Brain microvascular endothelial cell (primary cell): Measurements from ENCODE around the gene LACRT.
"Not testable (repeated sequence)": the region's sequence is repeated elsewhere in the genome, so short reads cannot be mapped to it uniquely, and the experiment has no call there.

Source experiments
- DNase-seq: peaks from one replicate; pipeline ENCODE4 v3.0.0-alpha.2; 2020
- H3K27ac ChIP-seq: fragments of 250-450 bp; sonication (Bioruptor Pico); 2 replicates; pipeline ENCODE4 v1.5.1; 2020; ENCODE audit warnings: mild to moderate bottlenecking, moderate library complexity
- H3K27me3 ChIP-seq: fragments of 250-450 bp; sonication (Bioruptor Pico); replicated peaks from 2 replicates; pipeline ENCODE4 v1.5.1; 2020; ENCODE audit warnings: mild to moderate bottlenecking
- H3K36me3 ChIP-seq: fragments of 250-450 bp; sonication (Bioruptor Pico); replicated peaks from 2 replicates; pipeline ENCODE4 v1.5.1; 2020; ENCODE audit warnings: mild to moderate bottlenecking
- H3K4me3 ChIP-seq: 2 replicates; pipeline ENCODE4 v1.5.1; 2011; ENCODE audit warnings: low read depth, mild to moderate bottlenecking, control low read depth, low read length, moderate library complexity
- in situ Hi-C: cut with HindIII; loops from 2 replicates; pipeline ENCODE4 v1.10.0; 2017; ENCODE audit warnings: low sequenced_read_pairs, low pct_ligation_motif_present
- TF ChIP-seq, protein P1 (sequence below): IDR thresholded peaks from 2 replicates; pipeline ENCODE4 v1.5.1; 2011; ENCODE audit warnings: low read depth, mild to moderate bottlenecking, moderate library complexity, low read length, control low read depth, inconsistent platforms; ENCODE audit errors: missing control alignments

Gene LACRT

DNA sequence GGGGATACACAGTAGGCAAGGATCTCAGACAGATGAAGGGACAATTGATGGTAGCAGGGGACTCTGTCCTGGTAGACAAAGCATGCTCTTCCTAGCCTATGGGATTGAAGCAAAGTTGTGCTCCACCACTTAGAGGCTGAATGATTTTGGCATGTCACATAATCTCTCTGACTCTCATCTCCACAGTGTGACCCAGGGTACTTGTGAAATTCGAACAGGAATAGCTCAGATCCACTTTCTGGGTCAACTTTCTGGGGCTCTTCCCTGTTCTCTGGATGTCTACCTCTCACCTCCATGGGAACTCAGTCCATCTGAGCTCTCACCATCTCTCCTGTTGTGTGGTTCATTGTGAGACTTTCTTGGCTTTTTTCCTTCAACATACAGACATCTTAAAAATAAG lies 15.1 kb upstream of the LACRT start:
- DNase-seq, result no peak
- in situ Hi-C loops, result no loop called here

DNA sequence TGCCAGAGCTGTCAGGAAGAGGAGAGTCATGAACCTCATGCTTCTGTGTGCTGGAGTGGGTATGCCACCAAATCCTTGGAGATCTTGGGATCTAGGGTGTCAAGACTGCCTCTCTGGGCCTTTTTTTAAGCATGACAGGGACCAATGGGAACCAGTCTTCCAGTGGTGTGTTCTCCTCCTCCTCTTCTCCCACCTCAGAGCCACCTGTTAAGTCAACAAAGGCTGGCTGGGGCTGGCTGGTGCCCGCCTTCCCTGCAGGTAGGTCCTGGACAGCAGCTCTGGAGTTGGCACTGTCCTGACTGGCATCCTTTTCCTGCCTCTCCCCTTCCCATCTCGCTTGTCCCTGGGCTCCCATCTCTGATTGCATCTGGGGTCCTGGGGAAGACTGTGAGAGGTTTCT lies 13.6 kb upstream of the LACRT start, which contains the start of gene DCD:
TSS of gene DCD (minus strand) at position 101 of the 400 bp plus-strand sequence. CDS start at position 39, 62 bp downstream.
- Histone ChIP-seq H3K4me3 (no peak within 1 kb of the TSS), H3K27ac (no peak within 1 kb of the TSS), H3K36me3 (no peaks in the 10 kb centered on the region), H3K27me3 (no peaks in the 10 kb centered on the region)
- DNase-seq, result no peak
- in situ Hi-C loops, result no loop called here
- TF ChIP-seq, protein P1, sequence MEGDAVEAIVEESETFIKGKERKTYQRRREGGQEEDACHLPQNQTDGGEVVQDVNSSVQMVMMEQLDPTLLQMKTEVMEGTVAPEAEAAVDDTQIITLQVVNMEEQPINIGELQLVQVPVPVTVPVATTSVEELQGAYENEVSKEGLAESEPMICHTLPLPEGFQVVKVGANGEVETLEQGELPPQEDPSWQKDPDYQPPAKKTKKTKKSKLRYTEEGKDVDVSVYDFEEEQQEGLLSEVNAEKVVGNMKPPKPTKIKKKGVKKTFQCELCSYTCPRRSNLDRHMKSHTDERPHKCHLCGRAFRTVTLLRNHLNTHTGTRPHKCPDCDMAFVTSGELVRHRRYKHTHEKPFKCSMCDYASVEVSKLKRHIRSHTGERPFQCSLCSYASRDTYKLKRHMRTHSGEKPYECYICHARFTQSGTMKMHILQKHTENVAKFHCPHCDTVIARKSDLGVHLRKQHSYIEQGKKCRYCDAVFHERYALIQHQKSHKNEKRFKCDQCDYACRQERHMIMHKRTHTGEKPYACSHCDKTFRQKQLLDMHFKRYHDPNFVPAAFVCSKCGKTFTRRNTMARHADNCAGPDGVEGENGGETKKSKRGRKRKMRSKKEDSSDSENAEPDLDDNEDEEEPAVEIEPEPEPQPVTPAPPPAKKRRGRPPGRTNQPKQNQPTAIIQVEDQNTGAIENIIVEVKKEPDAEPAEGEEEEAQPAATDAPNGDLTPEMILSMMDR, result no peak

More for the DNA sequence above, 15.1 kb upstream of the LACRT start:
- H3K36me3 ChIP-seq, result no peaks in the 10 kb centered on the region
- no peak overlapping the region for H3K4me3 ChIP-seq
- H3K27ac ChIP-seq, result no peak overlapping the region
- TF ChIP-seq, protein P1, result no peak
- no peaks in the 10 kb centered on the region for H3K27me3 ChIP-seq

DNA sequence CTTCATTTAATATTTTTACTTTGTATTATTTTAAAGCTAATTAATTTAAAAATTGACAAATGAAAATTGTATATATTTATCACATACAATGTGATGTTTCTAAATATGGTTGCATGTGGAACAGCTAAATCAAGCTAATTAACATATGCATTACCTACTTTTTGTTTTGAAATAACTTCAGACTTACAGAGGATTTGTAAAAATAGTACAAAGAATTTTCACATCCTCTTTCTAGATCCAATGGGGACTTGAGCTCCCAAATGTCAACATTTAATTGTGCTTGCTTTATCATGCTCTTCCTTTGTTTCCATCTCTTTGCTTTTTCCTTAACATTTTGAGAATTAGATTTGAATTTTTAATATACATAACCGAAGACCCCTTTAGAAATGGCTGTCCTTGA lies 6.9 kb upstream of the LACRT start:
- in situ Hi-C loops, result no loop called here
- TF ChIP-seq, protein P1, result no peak

DNA sequence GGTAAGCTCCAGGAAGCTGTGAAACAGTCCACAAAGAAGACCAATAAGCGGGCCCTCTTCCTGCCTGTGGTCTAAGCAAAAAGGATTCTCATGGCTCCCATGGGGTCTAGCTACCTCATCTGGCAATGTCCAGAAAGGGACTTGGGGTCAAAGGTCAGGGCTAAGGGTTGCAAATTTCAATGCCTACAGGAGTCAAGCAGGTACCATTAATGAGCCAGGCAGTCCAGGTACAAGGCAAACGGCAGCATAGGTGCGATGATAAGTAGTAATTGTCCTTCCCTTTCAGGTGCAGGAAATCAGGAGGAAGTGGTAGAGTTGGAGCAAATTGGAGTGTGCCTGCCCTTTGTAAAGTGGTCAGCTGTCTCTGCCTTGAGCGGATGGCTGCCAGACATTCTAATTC lies 6.4 kb upstream of the LACRT start:
- Histone ChIP-seq H3K36me3 (no peaks in the 10 kb centered on the region), H3K4me3 (no peak overlapping the region), H3K27me3 (no peaks in the 10 kb centered on the region), H3K27ac (no peak overlapping the region)
- in situ Hi-C loops, result no loop called here
- TF ChIP-seq, protein P1, result no peak
- DNase-seq, result no peak

More for the DNA sequence above, 6.9 kb upstream of the LACRT start:
- Histone ChIP-seq H3K27ac (no peak overlapping the region), H3K36me3 (no peaks in the 10 kb centered on the region), H3K27me3 (no peaks in the 10 kb centered on the region), H3K4me3 (no peak overlapping the region)
- DNase-seq, result no peak

DNA sequence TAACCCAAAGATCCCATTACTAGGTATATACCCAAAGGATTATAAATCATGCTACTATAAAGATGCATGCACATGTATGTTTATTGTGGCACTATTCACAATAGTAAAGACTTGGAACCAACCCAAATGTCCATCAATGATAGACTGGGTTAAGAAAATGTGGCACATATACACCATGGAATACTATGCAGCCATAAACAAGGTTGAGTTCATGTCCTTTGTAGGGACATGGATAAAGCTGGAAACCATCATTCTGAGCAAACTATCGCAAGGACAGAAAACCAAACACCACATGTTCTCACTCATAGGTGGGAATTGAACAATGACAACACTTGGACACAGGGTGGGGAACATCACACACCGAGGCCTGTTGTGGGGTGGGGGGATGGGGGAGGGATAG lies 4.4 kb upstream of the LACRT start:
- H3K36me3 ChIP-seq, H3K27ac ChIP-seq, H3K27me3 ChIP-seq, DNase-seq, H3K4me3 ChIP-seq, in situ Hi-C loops: not testable (repeated sequence)

DNA sequence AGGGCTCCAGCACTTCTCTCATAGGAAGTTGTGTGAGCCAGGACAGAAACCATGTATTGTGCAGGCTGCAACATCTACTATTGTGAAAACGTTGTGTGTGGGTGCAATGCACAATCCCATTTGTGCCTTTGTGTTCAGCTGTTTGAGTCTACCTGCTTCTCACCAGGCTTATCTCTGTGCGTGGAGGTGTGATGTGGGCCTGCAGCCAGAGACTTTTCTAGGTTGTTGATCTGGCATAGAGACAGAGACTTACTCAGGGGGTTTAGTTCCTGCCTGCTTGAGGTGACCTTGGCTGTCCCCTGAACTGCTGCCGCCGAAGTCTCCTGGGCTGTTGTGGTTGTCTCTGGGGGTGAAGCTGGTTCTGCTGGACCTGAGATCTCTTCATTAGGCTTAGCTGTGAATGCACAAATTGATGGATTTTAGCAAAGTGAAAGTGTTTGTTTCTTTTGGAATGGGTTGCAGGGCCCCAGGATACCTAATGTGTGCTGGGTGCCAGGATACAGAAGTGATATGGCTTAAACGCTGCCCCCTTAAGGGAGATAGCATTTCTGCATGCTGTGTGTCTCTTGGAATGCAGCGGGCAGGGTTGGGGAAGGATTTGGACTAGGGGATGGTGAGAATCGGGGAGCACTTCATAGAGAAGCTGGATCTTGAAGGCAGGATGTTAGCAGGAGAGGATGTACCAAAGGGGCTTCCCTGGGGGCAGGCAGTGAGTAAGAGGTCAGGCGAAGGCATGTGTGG lies 2.5 kb downstream of the LACRT start:
- Histone ChIP-seq H3K36me3 (no peaks in the 10 kb centered on the region), H3K27ac (no peak overlapping the region), H3K27me3 (no peaks in the 10 kb centered on the region), H3K4me3 (no peak overlapping the region)
- no peak for DNase-seq
- in situ Hi-C loops, result no loop called here
- TF ChIP-seq, protein P1, result peak; percentile 14
